ENCODE results near the gene SGTB. TPM values are rescaled to one million over a fixed set of nuclear protein-coding genes. Genes with fewer than 3 reads are reported as not detected.

SGTB gene, protein sequence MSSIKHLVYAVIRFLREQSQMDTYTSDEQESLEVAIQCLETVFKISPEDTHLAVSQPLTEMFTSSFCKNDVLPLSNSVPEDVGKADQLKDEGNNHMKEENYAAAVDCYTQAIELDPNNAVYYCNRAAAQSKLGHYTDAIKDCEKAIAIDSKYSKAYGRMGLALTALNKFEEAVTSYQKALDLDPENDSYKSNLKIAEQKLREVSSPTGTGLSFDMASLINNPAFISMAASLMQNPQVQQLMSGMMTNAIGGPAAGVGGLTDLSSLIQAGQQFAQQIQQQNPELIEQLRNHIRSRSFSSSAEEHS
- total RNA-seq = 4.6 TPM

- DNase-seq (ENCODE audit: low spot score) = peak; percentile 83
These were observed at the start of gene SGTB, which contains the start of gene NLN for GRCh38 chr5:65721720-65722574. Gene SGTB, minus strand, starts transcription at chr5:65722109. Its CDS starts 1,302 bp downstream, at chr5:65720807. Gene NLN, plus strand, starts transcription at chr5:65722205. Its CDS starts 169 bp downstream, at chr5:65722374.

DNA sequence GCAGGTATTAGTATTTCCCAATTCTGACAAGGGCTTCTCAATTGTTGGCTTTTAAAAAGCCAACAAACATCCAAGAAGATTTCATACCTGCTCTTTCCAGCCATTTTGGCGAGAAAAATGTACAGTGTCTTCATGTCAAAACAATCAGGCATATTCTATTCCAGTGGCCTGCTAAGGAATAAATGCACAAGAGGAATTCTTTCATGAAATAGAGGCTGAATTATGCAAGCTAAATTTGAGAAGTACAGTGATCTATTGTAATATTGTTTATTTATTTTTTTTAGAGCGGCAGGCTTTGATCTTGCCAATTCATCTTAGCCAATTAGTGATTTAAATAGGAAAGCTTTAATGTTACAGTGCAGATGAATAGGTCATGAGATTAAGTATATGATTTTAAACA lies 49.4 kb upstream of the SGTB start:
- no peak for DNase-seq (ENCODE audit: low spot score)

DNA sequence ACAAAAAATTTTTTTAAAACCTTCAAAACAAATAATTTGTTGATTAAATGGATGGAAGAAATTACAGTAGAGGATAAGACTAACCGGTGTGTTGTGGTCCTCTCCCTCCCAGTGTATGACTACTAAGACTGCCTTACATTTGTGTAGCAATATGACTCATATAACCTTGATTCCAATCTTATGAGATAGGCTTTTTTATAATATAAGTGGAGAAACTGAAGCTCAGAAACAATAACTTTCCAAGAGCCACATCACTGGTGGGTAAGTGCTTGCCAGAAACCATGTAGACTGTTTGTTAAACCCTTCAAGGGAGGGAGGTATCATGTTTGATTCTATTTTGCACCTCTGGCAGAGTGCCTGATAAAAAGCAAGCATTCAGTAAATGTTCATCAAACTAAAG lies 47.6 kb upstream of the SGTB start:
- no peak for DNase-seq (ENCODE audit: low spot score)

DNA sequence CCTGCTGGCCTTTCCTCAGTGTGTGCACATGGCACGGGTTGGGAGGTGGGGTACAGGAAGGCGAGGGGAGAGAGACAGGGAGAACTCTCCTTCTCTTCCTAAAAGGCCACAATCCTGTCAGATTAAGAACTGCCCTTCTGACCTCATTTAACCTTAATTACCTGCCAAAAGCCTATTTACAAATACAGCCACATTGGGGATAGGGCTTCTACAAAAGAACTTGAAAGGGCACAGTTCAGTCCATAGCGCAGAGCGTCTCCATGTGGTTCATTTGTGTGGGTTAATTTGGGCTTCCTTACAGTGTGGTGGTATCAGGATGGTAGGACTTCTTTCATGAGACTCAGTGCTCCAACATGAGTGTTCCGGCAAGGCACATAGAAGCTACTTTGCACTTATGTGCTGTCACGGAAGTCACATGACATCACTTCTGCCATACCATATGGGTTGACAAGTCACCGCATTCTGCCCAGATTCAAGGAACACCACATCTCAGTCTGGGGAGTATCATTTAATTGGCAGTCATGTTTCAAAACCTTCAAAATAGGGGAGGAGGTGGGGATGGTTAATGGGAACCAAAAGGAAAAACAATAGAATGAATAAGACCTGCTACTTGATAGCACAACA lies 46.9 kb upstream of the SGTB start:
- DNase-seq (ENCODE audit: low spot score) = no peak

DNA sequence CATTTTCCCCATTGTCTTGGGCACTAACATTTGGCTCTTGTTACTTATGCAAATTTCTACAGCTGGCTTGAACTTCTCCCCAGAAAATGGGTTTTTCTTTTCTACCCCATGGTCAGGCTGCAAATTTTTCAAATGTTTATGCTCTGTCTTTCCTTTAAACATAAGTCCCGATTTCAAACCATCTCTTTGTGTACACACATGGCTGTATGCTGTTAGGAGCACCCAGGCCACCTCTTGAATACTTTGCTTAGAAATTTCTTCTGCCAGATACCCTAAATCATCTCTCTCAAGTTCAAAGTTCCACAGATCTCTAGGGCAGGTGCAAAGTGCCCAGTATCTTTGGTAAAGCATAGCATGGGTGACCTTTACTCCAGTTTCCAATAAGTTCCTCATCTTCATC lies 45.7 kb upstream of the SGTB start:
- no peak for DNase-seq (ENCODE audit: low spot score)

DNA sequence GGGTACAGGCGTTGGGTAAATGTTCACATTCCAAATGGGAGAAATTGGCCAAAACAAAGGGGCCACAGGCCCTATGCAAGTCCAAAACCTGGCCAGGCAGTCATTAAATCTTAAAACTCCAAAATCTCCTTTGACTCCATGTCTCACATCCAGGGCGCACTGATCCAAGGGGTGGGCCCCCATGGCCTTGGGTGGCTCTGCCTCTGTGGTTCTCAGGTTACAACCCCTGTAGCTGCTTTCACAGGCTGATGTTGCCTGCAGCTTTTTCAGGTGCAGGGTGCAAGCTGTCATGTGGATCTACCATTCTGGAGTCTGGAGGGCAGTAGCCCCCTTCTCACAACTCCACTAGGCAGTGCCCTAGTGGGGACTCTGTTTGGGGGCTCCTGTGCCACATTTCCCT lies 44.9 kb upstream of the SGTB start:
- no peak for DNase-seq (ENCODE audit: low spot score)

DNA sequence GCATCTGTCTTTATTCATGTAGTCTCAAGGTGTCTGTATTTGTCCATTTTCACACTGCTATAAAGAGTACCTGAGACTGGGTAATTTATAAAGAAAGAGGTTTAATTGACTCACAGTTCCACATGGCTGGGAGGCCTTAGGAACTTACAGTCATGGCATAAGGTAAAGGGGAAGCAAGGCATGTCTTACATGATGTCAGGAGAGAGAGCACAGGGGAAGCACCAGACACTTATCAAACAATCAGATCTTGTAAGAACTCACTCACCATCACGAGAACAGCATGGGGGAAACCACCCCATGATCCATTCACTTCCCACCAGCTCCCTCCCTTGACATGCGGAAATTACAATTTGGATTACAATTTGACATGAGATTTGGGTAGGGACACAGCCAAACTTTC lies 44.3 kb upstream of the SGTB start:
- no peak for DNase-seq (ENCODE audit: low spot score)

GRCh38 chr5:65765582-65765981 lies 43.7 kb upstream of the SGTB start:
- no peak for DNase-seq (ENCODE audit: low spot score)

GRCh38 chr5:65762234-65762633 lies 40.3 kb upstream of the SGTB start:
- no peak for DNase-seq (ENCODE audit: low spot score)

GRCh38 chr5:65760504-65761275 lies 38.8 kb upstream of the SGTB start:
- DNase-seq (ENCODE audit: low spot score) = no peak

GRCh38 chr5:65758546-65759144 lies 36.7 kb upstream of the SGTB start:
- DNase-seq (ENCODE audit: low spot score) = no peak

DNA sequence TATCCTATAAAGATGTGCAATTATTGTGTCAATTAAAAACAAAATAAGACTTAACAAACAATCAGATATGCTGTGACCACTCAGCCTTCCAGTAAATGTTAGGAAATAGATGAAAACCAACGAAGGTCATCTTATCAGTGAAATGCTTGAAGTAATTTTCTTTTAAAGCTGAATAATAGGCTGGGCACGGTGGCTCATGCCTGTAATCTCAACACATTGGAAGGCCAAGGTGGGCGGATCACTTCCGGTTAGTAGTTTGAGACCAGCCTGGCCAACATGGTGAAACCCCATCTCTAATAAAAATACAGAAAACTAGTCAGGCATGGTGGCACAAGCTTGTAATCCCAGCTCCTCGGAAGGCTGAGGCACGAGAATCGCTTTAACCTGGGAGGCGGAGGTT lies 31.3 kb upstream of the SGTB start:
- DNase-seq (ENCODE audit: low spot score) = no peak

- DNase-seq (ENCODE audit: low spot score) = no peak
These were observed 29.0 kb upstream of the SGTB start for GRCh38 chr5:65750938-65751337.

DNA sequence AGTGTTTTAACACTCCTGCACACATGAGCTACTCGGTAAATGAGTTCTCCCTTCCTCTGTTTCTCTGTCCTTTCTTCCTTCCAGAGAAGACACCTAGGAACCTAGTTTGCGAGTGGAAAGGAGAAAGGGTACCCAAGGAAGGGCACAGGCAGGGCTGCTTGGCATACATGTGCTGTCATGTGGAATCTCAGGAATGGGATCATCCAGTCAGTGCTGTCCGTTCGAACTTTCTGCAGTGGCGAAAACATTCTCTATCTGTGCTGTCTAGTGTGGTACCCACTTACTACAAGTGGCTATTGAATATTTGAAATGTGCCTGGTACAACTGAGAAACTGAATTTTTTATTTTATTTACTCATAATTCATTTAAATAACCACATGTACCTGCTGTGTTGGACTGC lies 28.0 kb upstream of the SGTB start:
- DNase-seq (ENCODE audit: low spot score) = no peak

- DNase-seq (ENCODE audit: low spot score) = no peak
These were observed 27.4 kb upstream of the SGTB start for GRCh38 chr5:65749221-65749844.

DNA sequence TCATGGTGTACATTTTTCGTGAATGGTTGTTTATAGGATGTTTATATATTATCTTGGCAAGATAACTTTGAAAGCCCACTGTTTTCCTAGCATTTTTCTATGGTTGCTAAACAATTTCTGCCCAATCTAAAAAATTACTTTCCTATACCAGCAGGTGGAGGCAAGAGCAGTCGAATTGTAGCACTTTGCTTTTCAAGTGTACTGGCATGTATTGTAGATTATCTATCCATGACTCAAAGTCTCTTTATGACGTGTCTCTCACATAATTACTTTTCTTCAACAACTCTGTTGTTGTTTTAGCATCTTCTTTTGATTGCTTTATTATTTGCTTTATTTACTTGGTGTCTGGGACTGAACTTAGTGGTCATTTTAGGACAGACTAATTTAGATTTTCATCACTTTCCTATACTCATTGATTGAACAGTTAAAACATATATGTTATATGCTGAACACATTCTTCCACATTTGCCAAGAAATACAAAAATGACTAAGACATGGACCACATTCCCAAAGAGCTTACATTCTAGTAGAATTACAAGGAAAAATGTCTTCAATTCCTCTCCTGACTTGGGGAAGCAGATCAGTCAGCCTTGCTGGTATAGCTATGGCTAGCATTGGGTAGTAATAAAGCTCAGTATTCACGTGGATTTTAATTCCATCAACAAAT lies 20.8 kb upstream of the SGTB start:
- DNase-seq (ENCODE audit: low spot score) = no peak

GRCh38 chr5:65739162-65739561 lies 17.3 kb upstream of the SGTB start:
- no peak for DNase-seq (ENCODE audit: low spot score)

DNA sequence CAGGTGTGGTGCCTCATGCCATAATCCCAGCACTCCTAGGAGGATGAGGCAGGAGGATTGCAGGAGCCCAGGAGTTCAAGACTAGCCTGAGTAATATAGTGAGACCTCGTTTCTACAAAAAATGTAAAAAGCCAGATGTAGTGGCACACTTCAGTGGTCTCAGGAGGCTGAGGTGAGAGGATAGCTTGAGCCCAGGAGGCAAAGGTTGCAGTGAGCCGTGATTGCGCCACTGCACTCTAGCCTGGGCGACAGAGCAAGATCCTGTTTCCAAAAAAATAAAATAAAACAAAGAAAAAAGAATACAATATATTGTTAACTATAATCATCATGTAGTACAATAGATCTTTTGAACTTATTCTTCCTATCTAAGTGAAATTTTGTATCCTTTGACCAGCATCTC lies 16.4 kb upstream of the SGTB start:
- DNase-seq (ENCODE audit: low spot score) = no peak

GRCh38 chr5:65737842-65738241 lies 15.9 kb upstream of the SGTB start:
- DNase-seq (ENCODE audit: low spot score) = no peak

- no peak for DNase-seq (ENCODE audit: low spot score)
These were observed 14.1 kb upstream of the SGTB start for GRCh38 chr5:65736011-65736410.
